ENCODE data around the gene AUTS2. TPM values are rescaled to one million over a fixed set of nuclear protein-coding genes. Genes with fewer than 3 reads are reported as not detected.

Gene AUTS2
- total RNA-seq, 3 donors from 2014 or later, result 31.2 to 67.6 (median 36.5) TPM

GRCh38 chr7:70036695-70037094 lies 438.4 kb downstream of the AUTS2 start:
- H3K9me3 ChIP-seq, result no peaks in the 10 kb centered on the region
- no peaks in the 10 kb centered on the region for H3K4me1 ChIP-seq (ENCODE audit: low read depth)
- no peaks in the 10 kb centered on the region for H3K36me3 ChIP-seq (ENCODE audit: low read depth)
- no peak for TF ChIP-seq CTCF (IDR thresholded peaks at IDR 0.05)
- ATAC-seq (no peak), DNase-seq (no peak)
- H3K4me3 ChIP-seq, result no peak overlapping the region
- intact Hi-C loops (cut with DNase I, micrococcal nuclease), result no loop called here

GRCh38 chr7:70037171-70037933 lies 439.1 kb downstream of the AUTS2 start:
- no peak for DNase-seq
- ATAC-seq, result no peak
- no peaks in the 10 kb centered on the region for H3K9me3 ChIP-seq
- no peak overlapping the region for H3K4me3 ChIP-seq
- intact Hi-C loops (cut with DNase I, micrococcal nuclease), result no loop called here
- no peaks in the 10 kb centered on the region for H3K4me1 ChIP-seq (ENCODE audit: low read depth)
- H3K36me3 ChIP-seq (ENCODE audit: low read depth), result no peaks in the 10 kb centered on the region
- TF ChIP-seq CTCF (IDR thresholded peaks at IDR 0.05), result no peak

GRCh38 chr7:70040051-70040450 lies 441.8 kb downstream of the AUTS2 start:
- no peak for TF ChIP-seq CTCF (IDR thresholded peaks at IDR 0.05)
- DNase-seq (no peak), ATAC-seq (no peak)
- Histone ChIP-seq H3K36me3 (ENCODE audit: low read depth) (no peaks in the 10 kb centered on the region), H3K4me1 (ENCODE audit: low read depth) (no peaks in the 10 kb centered on the region), H3K9me3 (no peaks in the 10 kb centered on the region), H3K4me3 (no peak overlapping the region)
- intact Hi-C loops (cut with DNase I, micrococcal nuclease), result loop anchor here in 1 of 2 donors (10.0 kb wide), 1 partner anchor 665 kb away; no protein-coding TSS in a partner anchor

DNA sequence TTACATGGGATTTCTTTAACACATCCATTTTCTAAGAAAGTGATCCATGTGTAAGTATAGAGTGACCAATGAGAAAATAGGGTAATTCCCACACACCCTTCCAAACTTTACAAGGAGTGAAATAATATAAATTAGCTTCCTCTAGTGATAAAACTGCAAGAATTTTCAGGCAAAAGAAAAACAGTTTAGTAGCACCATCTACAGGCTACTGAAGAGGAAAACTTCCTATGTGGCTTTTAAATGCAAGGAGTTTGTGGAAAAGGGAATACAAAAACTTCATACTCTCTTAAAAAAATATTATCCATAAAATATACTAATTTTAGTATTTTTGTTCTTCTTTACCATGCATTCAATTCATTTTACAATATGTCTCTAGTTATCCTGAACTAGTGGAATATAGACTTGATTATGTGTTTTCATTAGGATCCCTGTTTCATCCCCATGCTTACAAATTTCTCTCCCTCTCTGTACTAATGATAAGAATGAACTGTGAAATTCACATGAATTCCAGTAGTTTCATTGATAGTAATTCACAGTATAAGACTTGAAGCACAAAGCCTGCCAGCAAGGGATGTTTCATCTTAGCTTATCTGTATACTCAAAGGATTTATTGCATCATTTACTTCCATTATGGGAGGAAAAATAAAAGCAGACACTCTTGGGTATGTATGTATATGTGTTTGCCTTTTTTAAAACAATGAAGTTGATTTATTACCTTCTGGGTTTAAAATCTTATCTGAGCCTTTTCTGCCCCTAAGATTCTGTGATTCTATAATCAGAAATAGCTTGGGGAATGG lies 442.9 kb downstream of the AUTS2 start:
- ATAC-seq (no peak), DNase-seq (no peak)
- H3K4me1 ChIP-seq (ENCODE audit: low read depth), result no peaks in the 10 kb centered on the region
- intact Hi-C loops (cut with DNase I, micrococcal nuclease), result loop anchor here in 1 of 2 donors (10.0 kb wide), 1 partner anchor 664 kb away; no protein-coding TSS in a partner anchor
- no peak overlapping the region for H3K4me3 ChIP-seq
- no peaks in the 10 kb centered on the region for H3K9me3 ChIP-seq
- TF ChIP-seq CTCF (IDR thresholded peaks at IDR 0.05), result no peak
- H3K36me3 ChIP-seq (ENCODE audit: low read depth), result no peaks in the 10 kb centered on the region

GRCh38 chr7:70042533-70042932 lies 444.3 kb downstream of the AUTS2 start:
- intact Hi-C loops (cut with DNase I, micrococcal nuclease), result loop anchor here in 1 of 2 donors (10.0 kb wide), 1 partner anchor 662 kb away; no protein-coding TSS in a partner anchor
- TF ChIP-seq CTCF (IDR thresholded peaks at IDR 0.05), result no peak
- Histone ChIP-seq H3K4me1 (ENCODE audit: low read depth) (no peaks in the 10 kb centered on the region), H3K4me3 (no peak overlapping the region), H3K36me3 (ENCODE audit: low read depth) (no peaks in the 10 kb centered on the region), H3K9me3 (no peaks in the 10 kb centered on the region)
- ATAC-seq, result peak; percentile 19
- no peak for DNase-seq
